Measurements from ENCODE around the gene MYLK3. TPM values are rescaled to one million over a fixed set of nuclear protein-coding genes. Genes with fewer than 3 reads are reported as not detected.

Gene MYLK3
- total and polyA plus RNA-seq, 2 of the 4 experiments (the other 2 are of a cell fraction) = under 0.01 to 0.03 TPM

DNA sequence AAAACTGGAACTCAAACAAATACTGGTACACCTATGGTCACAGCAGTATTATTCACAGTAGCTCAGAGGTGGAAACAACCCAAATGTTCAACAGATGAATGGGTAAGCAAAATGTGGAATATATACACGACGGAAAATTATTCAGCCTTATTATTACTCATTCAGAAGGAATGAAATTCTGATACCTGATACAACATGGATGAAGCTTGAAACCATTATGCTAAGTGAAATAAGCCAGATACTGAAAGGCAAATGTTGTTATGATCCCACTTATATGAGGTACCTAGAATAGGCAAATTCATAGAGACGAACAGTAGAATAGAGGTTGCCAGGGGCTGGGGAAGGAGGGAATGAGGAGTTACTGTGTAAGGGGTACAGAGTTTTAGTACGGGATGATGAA lies 27.1 kb upstream of the MYLK3 start:
- no peaks in the 10 kb centered on the region for H3K9me3 ChIP-seq (ENCODE audit: control insufficient read depth, insufficient read depth, low read length)
- H2BK20ac ChIP-seq (ENCODE audit: low read depth, low read length) = no peak overlapping the region
- no peak overlapping the region for H3K14ac ChIP-seq (replicated peaks; ENCODE audit: low read depth, low read length)
- no peaks in the 10 kb centered on the region for H3K79me1 ChIP-seq (ENCODE audit: low read depth in 1 of 2, low read length in 2 of 2)
- no peak for TF ChIP-seq MXI1 (IDR thresholded peaks at IDR 0.05; ENCODE audit: borderline replicate concordance, low read depth, low read length)
- no peak for TF ChIP-seq FOS (IDR thresholded peaks at IDR 0.05; ENCODE audit: low read depth, low read length)
- TF ChIP-seq RAD21 (IDR thresholded peaks at IDR 0.05; ENCODE audit: low read length) = no peak
- TF ChIP-seq, protein P1, sequence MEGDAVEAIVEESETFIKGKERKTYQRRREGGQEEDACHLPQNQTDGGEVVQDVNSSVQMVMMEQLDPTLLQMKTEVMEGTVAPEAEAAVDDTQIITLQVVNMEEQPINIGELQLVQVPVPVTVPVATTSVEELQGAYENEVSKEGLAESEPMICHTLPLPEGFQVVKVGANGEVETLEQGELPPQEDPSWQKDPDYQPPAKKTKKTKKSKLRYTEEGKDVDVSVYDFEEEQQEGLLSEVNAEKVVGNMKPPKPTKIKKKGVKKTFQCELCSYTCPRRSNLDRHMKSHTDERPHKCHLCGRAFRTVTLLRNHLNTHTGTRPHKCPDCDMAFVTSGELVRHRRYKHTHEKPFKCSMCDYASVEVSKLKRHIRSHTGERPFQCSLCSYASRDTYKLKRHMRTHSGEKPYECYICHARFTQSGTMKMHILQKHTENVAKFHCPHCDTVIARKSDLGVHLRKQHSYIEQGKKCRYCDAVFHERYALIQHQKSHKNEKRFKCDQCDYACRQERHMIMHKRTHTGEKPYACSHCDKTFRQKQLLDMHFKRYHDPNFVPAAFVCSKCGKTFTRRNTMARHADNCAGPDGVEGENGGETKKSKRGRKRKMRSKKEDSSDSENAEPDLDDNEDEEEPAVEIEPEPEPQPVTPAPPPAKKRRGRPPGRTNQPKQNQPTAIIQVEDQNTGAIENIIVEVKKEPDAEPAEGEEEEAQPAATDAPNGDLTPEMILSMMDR (conservative IDR thresholded peaks at IDR 0.05; ENCODE audit: low read depth, low read length) = no peak
- ChIA-PET POLR2A (ENCODE audit: unreplicated experiment) (no interaction called here), CTCF (no interaction called here)
- no peak overlapping the region for H4K5ac ChIP-seq (ENCODE audit: low read depth, low read length)
- H3K36me3 ChIP-seq (ENCODE audit: control insufficient read depth, insufficient read depth, low read length) = no peaks in the 10 kb centered on the region
- dilution Hi-C loops (cut with HindIII; ENCODE audit: low sequenced_read_pairs, unreplicated experiment) (no loop called here), in situ Hi-C loops (cut with MboI; ENCODE audit: low sequenced_read_pairs) (no loop called here), intact Hi-C loops (cut with micrococcal nuclease) (loop anchor here (5.0 kb wide), 1 partner anchor 33 kb away; no protein-coding TSS in a partner anchor)
- no peak overlapping the region for H4K91ac ChIP-seq (ENCODE audit: insufficient read depth, low read depth, low read length)
- no peak overlapping the region for H3K23ac ChIP-seq (ENCODE audit: low read depth, low read length)
- BruUV-seq (replicated peaks) = no TSS peak
- no peak overlapping the region for H3K56ac ChIP-seq (ENCODE audit: extremely low read depth, insufficient read depth, low read length)
- no peaks in the 10 kb centered on the region for H3K9me1 ChIP-seq (ENCODE audit: insufficient read depth, low read length)
- no peak overlapping the region for H3K27ac ChIP-seq (ENCODE audit: insufficient read depth, low read length)
- H2BK5ac ChIP-seq (ENCODE audit: low read depth, low read length, poor library complexity, severe bottlenecking) = no peak overlapping the region
- no peak overlapping the region for H3K18ac ChIP-seq (ENCODE audit: low read depth, low read length)
- peak overlapping the region; percentile 26 for H2AK9ac ChIP-seq (replicated peaks; ENCODE audit: low read depth, low read length, poor library complexity)
- H2AFZ ChIP-seq (replicated peaks; ENCODE audit: low read length, poor library complexity) = no peak overlapping the region
- H3K4me1 ChIP-seq (ENCODE audit: control insufficient read depth, insufficient read depth, low read length) = no peaks in the 10 kb centered on the region; the same call in 1 of the 2 replicates
- no peak overlapping the region for H3K4ac ChIP-seq (ENCODE audit: low read depth, low read length)
- no peak overlapping the region for H3K9ac ChIP-seq (ENCODE audit: low read depth, low read length)
- DNase-seq (peak; percentile 45), ATAC-seq (ENCODE audit: low read depth) (peak; percentile 35)
- H3K4me3 ChIP-seq (ENCODE audit: insufficient read depth, low read depth, low read length) = no peak overlapping the region
- no peaks in the 10 kb centered on the region for H4K20me1 ChIP-seq (ENCODE audit: insufficient read depth, low read length)
- no peak overlapping the region for H2BK120ac ChIP-seq (ENCODE audit: low read depth, low read length)
- no peak overlapping the region; the same call in 1 of the 2 replicates for H3K4me2 ChIP-seq (ENCODE audit: low read depth, low read length)
- no peaks in the 10 kb centered on the region for H3K27me3 ChIP-seq (ENCODE audit: control insufficient read depth, insufficient read depth, low read length)
- H4K8ac ChIP-seq (ENCODE audit: low read depth in 2 of 2, low read length in 2 of 2) = no peak overlapping the region; a peak in 1 of 4 replicates
- 100% methylated on average over 2 of the region's 4 CpGs; no CpG with 5 or more reads in 1 of the 2 experiments for WGBS, 2 experiments (ENCODE audit: extremely low coverage in 2 of 2, insufficient read length in 1 of 2)
- no peak overlapping the region for H2BK15ac ChIP-seq (ENCODE audit: low read depth, low read length)
- H2AK5ac ChIP-seq (ENCODE audit: low read depth, low read length) = no peak overlapping the region
